WERI-Rb-1 (cell line): Measurements from ENCODE around the gene CD276.
"Not testable (repeated sequence)": the region's sequence is repeated elsewhere in the genome, so short reads cannot be mapped to it uniquely, and the experiment has no call there.

ENCODE experiments used
- DNase-seq: peaks from one replicate; pipeline ENCODE4 v3.0.0-alpha.2; 2020
- H3K27ac ChIP-seq: fragments of 250-450 bp; sonication (Bioruptor Pico); 2 replicates; pipeline ENCODE4 v1.5.1; 2020; ENCODE audit warnings: mild to moderate bottlenecking, moderate library complexity
- H3K27me3 ChIP-seq: fragments of 250-450 bp; sonication (Bioruptor Pico); 2 replicates; pipeline ENCODE4 v1.5.1; 2021; ENCODE audit warnings: mild to moderate bottlenecking, low read depth, moderate library complexity; ENCODE audit not compliant: insufficient read depth, severe bottlenecking
- H3K36me3 ChIP-seq: fragments of 250-450 bp; sonication (Bioruptor Pico); 2 replicates; pipeline ENCODE4 v1.5.1; 2020; ENCODE audit warnings: mild to moderate bottlenecking, moderate library complexity
- H3K4me3 ChIP-seq: 2 replicates; pipeline ENCODE4 v1.5.1; 2011; ENCODE audit warnings: low read depth, mild to moderate bottlenecking, control low read depth, low read length
- H3K9me3 ChIP-seq: fragments of 250-450 bp; sonication (Bioruptor Pico); 2 replicates; pipeline ENCODE4 v1.5.1; 2021; ENCODE audit warnings: mild to moderate bottlenecking, moderate library complexity; ENCODE audit not compliant: severe bottlenecking
- CTCF ChIP-seq: IDR thresholded peaks from 2 replicates; pipeline ENCODE4 v1.5.1; 2011; ENCODE audit warnings: low read depth, mild to moderate bottlenecking, control low read depth, inconsistent platforms, low read length

The CD276 gene

GRCh38 chr15:73723191-73723590 is 39.0 kb downstream of the CD276 start:
- Histone ChIP-seq H3K36me3 (no peaks in the 10 kb centered on the region), H3K4me3 (no peak overlapping the region), H3K27ac (no peak overlapping the region), H3K9me3 (no peaks in the 10 kb centered on the region), H3K27me3 (no peaks in the 10 kb centered on the region)
- TF ChIP-seq CTCF, result no peak
- no peak for DNase-seq

GRCh38 chr15:73724212-73724611 is 40.0 kb downstream of the CD276 start:
- H3K27ac ChIP-seq, result no peak overlapping the region
- no peak for DNase-seq
- H3K36me3 ChIP-seq, result no peaks in the 10 kb centered on the region
- H3K9me3 ChIP-seq, result no peaks in the 10 kb centered on the region
- H3K4me3 ChIP-seq, result no peak overlapping the region
- no peak for TF ChIP-seq CTCF
- H3K27me3 ChIP-seq, result no peaks in the 10 kb centered on the region

GRCh38 chr15:73727330-73727976 is 43.3 kb downstream of the CD276 start:
- no peak overlapping the region for H3K27ac ChIP-seq
- H3K36me3 ChIP-seq, result no peaks in the 10 kb centered on the region
- no peaks in the 10 kb centered on the region for H3K9me3 ChIP-seq
- no peak overlapping the region for H3K4me3 ChIP-seq
- TF ChIP-seq CTCF, result no peak
- no peak for DNase-seq
- H3K27me3 ChIP-seq, result no peaks in the 10 kb centered on the region

- H3K27me3 ChIP-seq, DNase-seq, H3K36me3 ChIP-seq, H3K4me3 ChIP-seq, H3K27ac ChIP-seq, H3K9me3 ChIP-seq: not testable (repeated sequence)
Measured at GRCh38 chr15:73732051-73732450, 47.9 kb downstream of the CD276 start.

- TF ChIP-seq CTCF, result no peak
- Histone ChIP-seq H3K4me3 (no peak overlapping the region), H3K36me3 (no peaks in the 10 kb centered on the region), H3K27ac (no peak overlapping the region), H3K27me3 (no peaks in the 10 kb centered on the region), H3K9me3 (no peaks in the 10 kb centered on the region)
- no peak for DNase-seq
Measured at GRCh38 chr15:73732930-73733329, 48.7 kb downstream of the CD276 start.

- Histone ChIP-seq H3K36me3 (peaks cover 8% of the 10 kb centered on the region), H3K27ac (no peak overlapping the region), H3K4me3 (no peak overlapping the region), H3K27me3 (no peaks in the 10 kb centered on the region), H3K9me3 (no peaks in the 10 kb centered on the region)
- no peak for TF ChIP-seq CTCF
- no peak for DNase-seq
Measured at GRCh38 chr15:73737535-73737934, 53.4 kb downstream of the CD276 start.
